ENCODE measurements around the gene GUCD1.

Gene GUCD1

GRCh38 chr22:24590596-24591173, 35.7 kb upstream of the GUCD1 start:
- DNase-seq (ENCODE audit: low read depth) = no peak

GRCh38 chr22:24589518-24590030, 34.6 kb upstream of the GUCD1 start:
- no peak for DNase-seq (ENCODE audit: low read depth)

GRCh38 chr22:24588757-24589481, 34.0 kb upstream of the GUCD1 start:
- no peak for DNase-seq (ENCODE audit: low read depth)

GRCh38 chr22:24588381-24588756, 33.4 kb upstream of the GUCD1 start:
- no peak for DNase-seq (ENCODE audit: low read depth)

GRCh38 chr22:24587948-24588347, 33.0 kb upstream of the GUCD1 start:
- DNase-seq (ENCODE audit: low read depth) = no peak

GRCh38 chr22:24587251-24587650, 32.3 kb upstream of the GUCD1 start:
- DNase-seq (ENCODE audit: low read depth) = no peak

GRCh38 chr22:24585927-24586546, 31.1 kb upstream of the GUCD1 start:
- DNase-seq (ENCODE audit: low read depth) = no peak

- no peak for DNase-seq (ENCODE audit: low read depth)
These were observed 30.5 kb upstream of the GUCD1 start for GRCh38 chr22:24585461-24585860.

- DNase-seq (ENCODE audit: low read depth) = no peak
These were observed 30.0 kb upstream of the GUCD1 start for GRCh38 chr22:24584871-24585411.

- DNase-seq (ENCODE audit: low read depth) = no peak
These were observed 29.3 kb upstream of the GUCD1 start for GRCh38 chr22:24584166-24584790.

GRCh38 chr22:24583221-24584165, 28.6 kb upstream of the GUCD1 start:
- no peak for DNase-seq (ENCODE audit: low read depth)

GRCh38 chr22:24582056-24582814, 27.3 kb upstream of the GUCD1 start:
- DNase-seq (ENCODE audit: low read depth) = no peak

- no peak for DNase-seq (ENCODE audit: low read depth)
These were observed 25.3 kb upstream of the GUCD1 start for GRCh38 chr22:24580276-24580675.

GRCh38 chr22:24579258-24579601, 24.3 kb upstream of the GUCD1 start:
- no peak for DNase-seq (ENCODE audit: low read depth)

GRCh38 chr22:24578355-24579257, 23.7 kb upstream of the GUCD1 start:
- no peak for DNase-seq (ENCODE audit: low read depth)

GRCh38 chr22:24576778-24577177, 21.8 kb upstream of the GUCD1 start:
- DNase-seq (ENCODE audit: low read depth) = no peak

GRCh38 chr22:24571266-24571665, 16.3 kb upstream of the GUCD1 start:
- DNase-seq (ENCODE audit: low read depth) = no peak

GRCh38 chr22:24567668-24568067, 12.7 kb upstream of the GUCD1 start:
- DNase-seq (ENCODE audit: low read depth) = no peak

- DNase-seq (ENCODE audit: low read depth) = no peak
These were observed 12.1 kb upstream of the GUCD1 start for GRCh38 chr22:24566899-24567511.

Data from stimulated activated CD4-positive, alpha-beta T cell treated with anti-CD3 and anti-CD28 coated beads, Interleukin-2, amount 100 ng/mL, for 4 hours (primary cell).